ENCODE results near the gene ARPC5.
"Not testable (repeated sequence)": the region's sequence is repeated elsewhere in the genome, so short reads cannot be mapped to it uniquely, and the experiment has no call there.

The ARPC5 gene

GRCh38 chr1:183645531-183645930 is 9.9 kb upstream of the ARPC5 start:
- no peak for DNase-seq

- no peak for DNase-seq
Observed at GRCh38 chr1:183642166-183642565, 6.6 kb upstream of the ARPC5 start.

- no peak for DNase-seq
Observed at GRCh38 chr1:183640193-183640592, 4.6 kb upstream of the ARPC5 start.

- DNase-seq = no peak
Observed at GRCh38 chr1:183638649-183639387, 3.2 kb upstream of the ARPC5 start.

GRCh38 chr1:183636783-183637182 is 1.2 kb upstream of the ARPC5 start:
- DNase-seq = no peak

- no peak for DNase-seq
Observed at GRCh38 chr1:183636334-183636682, 725 bp upstream of the ARPC5 start.

GRCh38 chr1:183635099-183635605 is 431 bp downstream of the ARPC5 start:
- peak; percentile 13 for DNase-seq

GRCh38 chr1:183634429-183635065 is 1.0 kb downstream of the ARPC5 start:
- DNase-seq = no peak

- peak; percentile 67 for DNase-seq
Observed at GRCh38 chr1:183633676-183634343, 1.8 kb downstream of the ARPC5 start.

- no peak for DNase-seq
Observed at GRCh38 chr1:183632964-183633363, 2.6 kb downstream of the ARPC5 start.

GRCh38 chr1:183632114-183632513 is 3.5 kb downstream of the ARPC5 start:
- DNase-seq = no peak

GRCh38 chr1:183630748-183631147 is 4.8 kb downstream of the ARPC5 start:
- DNase-seq = no peak

- DNase-seq = no peak
Observed at GRCh38 chr1:183628537-183628936, 7.0 kb downstream of the ARPC5 start.

- not testable (repeated sequence) for DNase-seq
Observed at GRCh38 chr1:183626236-183626635, 9.3 kb downstream of the ARPC5 start.

GRCh38 chr1:183622884-183623785 is 12.4 kb downstream of the ARPC5 start:
- DNase-seq = peak; percentile 47

GRCh38 chr1:183622013-183622412 is 13.6 kb downstream of the ARPC5 start:
- DNase-seq = no peak

GRCh38 chr1:183620311-183620710 is 15.3 kb downstream of the ARPC5 start:
- no peak for DNase-seq

- no peak for DNase-seq
Observed at GRCh38 chr1:183619781-183620180, 15.8 kb downstream of the ARPC5 start.

- not testable (repeated sequence) for DNase-seq
Observed at GRCh38 chr1:183618202-183618601, 17.4 kb downstream of the ARPC5 start.

- not testable (repeated sequence) for DNase-seq
Observed at GRCh38 chr1:183612975-183613374, 22.6 kb downstream of the ARPC5 start.

- no peak for DNase-seq
Observed at GRCh38 chr1:183612407-183612806, 23.2 kb downstream of the ARPC5 start.

- no peak for DNase-seq
Observed at GRCh38 chr1:183611021-183611420, 24.6 kb downstream of the ARPC5 start.

Measured in central memory CD4-positive, alpha-beta T cell (primary cell).